Neural cell (in vitro differentiated cells): ENCODE results near the gene HIVEP3. TPM values are rescaled to one million over a fixed set of nuclear protein-coding genes. Genes with fewer than 3 reads are reported as not detected.

Experiments
- H2AFZ ChIP-seq: fragments of 200-600, 300-800 bp; sonication (generic), shearing (Covaris generic); 2 replicates; pipeline ENCODE4 v1.6.0; 2014; ENCODE audit warnings: low read depth, mild to moderate bottlenecking, antibody characterized with exemption, low read length, moderate library complexity
- H3F3A ChIP-seq: fragments of 200-600 bp; shearing (Covaris generic); 2 replicates; pipeline ENCODE4 v1.6.1; 2016; ENCODE audit warnings: mild to moderate bottlenecking, moderate library complexity, mixed read lengths, antibody characterized with exemption, low read length; ENCODE audit not compliant: insufficient read depth, poor library complexity, severe bottlenecking
- H3K27ac ChIP-seq: fragments of 200-600, 300-800 bp; sonication (generic), shearing (Covaris generic); 2 replicates; pipeline ENCODE4 v1.5.1; 2014; ENCODE audit warnings: mild to moderate bottlenecking, low read length, moderate library complexity
- H3K27me3 ChIP-seq: fragments of 300-800, 200-600 bp; sonication (generic), shearing (Covaris generic); 2 replicates; pipeline ENCODE4 v1.6.0; 2014; ENCODE audit warnings: mild to moderate bottlenecking, low read depth, low read length, moderate library complexity; ENCODE audit not compliant: insufficient read depth
- H3K36me3 ChIP-seq: fragments of 300-800, 200-600 bp; sonication (generic), shearing (Covaris generic); 2 replicates; pipeline ENCODE4 v1.5.1; 2014; ENCODE audit warnings: mild to moderate bottlenecking, antibody characterized with exemption, low read length, moderate library complexity; ENCODE audit not compliant: insufficient read depth
- H3K4me2 ChIP-seq: fragments of 300-800, 200-600 bp; sonication (generic), shearing (Covaris generic); 2 replicates; pipeline ENCODE4 v1.6.0; 2014; ENCODE audit warnings: mild to moderate bottlenecking, low read length
- H3K4me3 ChIP-seq: fragments of 300-800, 200-600 bp; sonication (generic), shearing (Covaris generic); 2 replicates; pipeline ENCODE4 v1.5.1; 2014; ENCODE audit warnings: mild to moderate bottlenecking, low read length, moderate library complexity
- H3K79me2 ChIP-seq: fragments of 200-600 bp; shearing (Covaris generic); replicated peaks from 2 replicates; pipeline ENCODE4 v1.6.0; 2014; ENCODE audit warnings: mild to moderate bottlenecking, low read length, moderate library complexity; ENCODE audit not compliant: insufficient read depth
- H3K9ac ChIP-seq: fragments of 300-800, 200-600 bp; sonication (generic), shearing (Covaris generic); 2 replicates; pipeline ENCODE4 v1.6.1; 2016; ENCODE audit warnings: mild to moderate bottlenecking, low read length, mixed read lengths
- H3K9me2 ChIP-seq: fragments of 200-600 bp; shearing (Covaris generic); 2 replicates; pipeline ENCODE4 v1.6.1; 2016; ENCODE audit warnings: mild to moderate bottlenecking, low read length, mixed read lengths; ENCODE audit not compliant: insufficient read depth
- H3K9me3 ChIP-seq: fragments of 200-600, 300-800 bp; sonication (generic), shearing (Covaris generic); 2 replicates; pipeline ENCODE4 v1.6.1; 2016; ENCODE audit warnings: mild to moderate bottlenecking, mixed run types, low read length, moderate library complexity, mixed read lengths
- H4K20me1 ChIP-seq: fragments of 200-600 bp; shearing (Covaris generic); 2 replicates; pipeline ENCODE4 v1.6.1; 2016; ENCODE audit warnings: mild to moderate bottlenecking, mixed run types; ENCODE audit not compliant: insufficient read depth
- CTCF ChIP-seq: fragments of 450-650 bp; IDR thresholded peaks from 2 replicates; pipeline ENCODE4 v1.5.1; 2014; ENCODE audit warnings: antibody characterized with exemption, mild to moderate bottlenecking, moderate library complexity; ENCODE audit not compliant: poor library complexity, severe bottlenecking
- EP300 ChIP-seq: fragments of 450-650 bp; conservative IDR thresholded peaks from 2 replicates; pipeline ENCODE4 v1.6.1; 2014; ENCODE audit warnings: antibody characterized with exemption, mild to moderate bottlenecking, moderate library complexity; ENCODE audit not compliant: poor library complexity, severe bottlenecking
- EZH2 ChIP-seq: fragments of 200-600, 300-800 bp; shearing (Covaris generic), sonication (generic); IDR thresholded peaks from 2 replicates; pipeline ENCODE4 v1.6.1; 2014; ENCODE audit warnings: antibody characterized with exemption, low read length, borderline replicate concordance, mild to moderate bottlenecking; ENCODE audit not compliant: insufficient read depth, poor library complexity, severe bottlenecking
- MXI1 ChIP-seq: fragments of 450-650 bp; conservative IDR thresholded peaks from 2 replicates; pipeline ENCODE4 v1.6.1; 2014; ENCODE audit warnings: antibody characterized with exemption, mild to moderate bottlenecking; ENCODE audit not compliant: poor library complexity, severe bottlenecking
- POLR2AphosphoS5 ChIP-seq: IDR thresholded peaks from 2 replicates; pipeline ENCODE4 v1.6.1; 2012
- RAD21 ChIP-seq: fragments of 450-650 bp; conservative IDR thresholded peaks from 2 replicates; pipeline ENCODE4 v1.6.1; 2014; ENCODE audit warnings: antibody characterized with exemption, mild to moderate bottlenecking, moderate library complexity
- REST ChIP-seq: IDR thresholded peaks from 2 replicates; pipeline ENCODE4 v1.6.1; 2012; ENCODE audit warnings: borderline replicate concordance
- SMC3 ChIP-seq: fragments of 450-650 bp; conservative IDR thresholded peaks from 2 replicates; pipeline ENCODE4 v1.6.1; 2014; ENCODE audit warnings: antibody characterized with exemption, mild to moderate bottlenecking, moderate library complexity; ENCODE audit not compliant: poor library complexity
- TAF1 ChIP-seq: IDR thresholded peaks from 2 replicates; pipeline ENCODE4 v1.6.1; 2012; ENCODE audit warnings: low read depth
- polyA plus RNA-seq: library from polyadenylated mRNA; depleted of rRNA; stranded (reverse); fragments of >200 nt; gene quantifications from 2 replicates; pipeline ENCODE4 v1.2.3, GENCODE V29; 2014

The HIVEP3 gene
- polyA plus RNA-seq, 1 donor from 2014 or later: 2.6 TPM

GRCh38 chr1:41856151-41856943 is 62.4 kb downstream of the HIVEP3 start:
- no peak overlapping the region for H3K27ac ChIP-seq
- H3K79me2 ChIP-seq: no peaks in the 10 kb centered on the region
- TF ChIP-seq RAD21 (no peak), TAF1 (no peak), SMC3 (no peak), EP300 (no peak), MXI1 (no peak), EZH2 (no peak), REST (no peak), POLR2AphosphoS5 (no peak), CTCF (no peak)
- H3K4me3 ChIP-seq: no peak overlapping the region
- no peaks in the 10 kb centered on the region for H3K9me3 ChIP-seq
- no peaks in the 10 kb centered on the region for H3F3A ChIP-seq
- H3K27me3 ChIP-seq: no peaks in the 10 kb centered on the region
- no peaks in the 10 kb centered on the region for H3K9me2 ChIP-seq
- no peaks in the 10 kb centered on the region for H4K20me1 ChIP-seq
- H3K36me3 ChIP-seq: no peaks in the 10 kb centered on the region
- H3K9ac ChIP-seq: no peak overlapping the region
- H3K4me2 ChIP-seq: no peak overlapping the region
- no peak overlapping the region for H2AFZ ChIP-seq

GRCh38 chr1:41855713-41856112 is 63.0 kb downstream of the HIVEP3 start:
- Histone ChIP-seq H3K9me3 (no peaks in the 10 kb centered on the region), H3F3A (no peaks in the 10 kb centered on the region), H4K20me1 (no peaks in the 10 kb centered on the region), H3K4me2 (no peak overlapping the region), H3K9ac (no peak overlapping the region), H2AFZ (no peak overlapping the region), H3K27me3 (no peaks in the 10 kb centered on the region), H3K9me2 (no peaks in the 10 kb centered on the region), H3K4me3 (no peak overlapping the region), H3K79me2 (no peaks in the 10 kb centered on the region), H3K36me3 (no peaks in the 10 kb centered on the region), H3K27ac (no peak overlapping the region)
- TF ChIP-seq REST (no peak), EZH2 (no peak), MXI1 (no peak), TAF1 (no peak), CTCF (no peak), EP300 (no peak), POLR2AphosphoS5 (no peak), RAD21 (no peak), SMC3 (no peak)
